ENCODE results near the gene TET1. TPM values are rescaled to one million over a fixed set of nuclear protein-coding genes. Genes with fewer than 3 reads are reported as not detected.

Gene TET1
- total and polyA plus RNA-seq, 2 donors from 2014 or later = 0.22 to 2.2 TPM

- DNase-seq (no peak), FAIRE-seq (no peak)
- no peaks in the 10 kb centered on the region for H3K9me3 ChIP-seq (ENCODE audit: control insufficient read depth in 2 of 3, insufficient read depth in 1 of 3, low read length in 3 of 3)
- intact Hi-C loops (cut with DNase I) = no loop called here
- H3K4me3 ChIP-seq (ENCODE audit: low read length in 3 of 3) = no peak overlapping the region
- no peak overlapping the region for H3K9ac ChIP-seq (ENCODE audit: low read length in 3 of 3)
- TF ChIP-seq CTCF (IDR thresholded peaks at IDR 0.05; ENCODE audit: borderline replicate concordance, extremely low read depth, insufficient read depth) = no peak
- no peaks in the 10 kb centered on the region for H3K36me3 ChIP-seq (ENCODE audit: control insufficient read depth in 2 of 3, insufficient read depth in 3 of 3, low read length in 3 of 3)
- H3K4me1 ChIP-seq (ENCODE audit: control insufficient read depth in 2 of 3, insufficient read depth in 2 of 3, low read depth in 1 of 3, low read length in 3 of 3) = no peaks in the 10 kb centered on the region
- no peak overlapping the region for H3K27ac ChIP-seq (ENCODE audit: low read depth in 2 of 2, low read length in 2 of 2)
- no peaks in the 10 kb centered on the region for H3K27me3 ChIP-seq (ENCODE audit: control insufficient read depth, insufficient read depth, low read length)
These were observed 16.9 kb upstream of the TET1 start for GRCh38 chr10:68543004-68543918.

- peak; percentile 65 for TF ChIP-seq CTCF (IDR thresholded peaks at IDR 0.05; ENCODE audit: borderline replicate concordance, extremely low read depth, insufficient read depth)
- FAIRE-seq = no peak
- intact Hi-C loops (cut with DNase I) = no loop called here
- peak in 3 of 5 donors; percentile 56 to 87 (median 79) for DNase-seq
- H3K4me3 ChIP-seq (ENCODE audit: low read length in 3 of 3) = no peak overlapping the region
- no peaks in the 10 kb centered on the region for H3K4me1 ChIP-seq (ENCODE audit: control insufficient read depth in 2 of 3, insufficient read depth in 2 of 3, low read depth in 1 of 3, low read length in 3 of 3)
- H3K27ac ChIP-seq (ENCODE audit: low read depth in 2 of 2, low read length in 2 of 2) = no peak overlapping the region
- H3K9ac ChIP-seq (ENCODE audit: low read length in 3 of 3) = no peak overlapping the region
- no peaks in the 10 kb centered on the region for H3K36me3 ChIP-seq (ENCODE audit: control insufficient read depth in 2 of 3, insufficient read depth in 3 of 3, low read length in 3 of 3)
- H3K27me3 ChIP-seq (ENCODE audit: control insufficient read depth, insufficient read depth, low read length) = no peaks in the 10 kb centered on the region
- H3K9me3 ChIP-seq (ENCODE audit: control insufficient read depth in 2 of 3, insufficient read depth in 1 of 3, low read length in 3 of 3) = no peaks in the 10 kb centered on the region
These were observed 9.3 kb upstream of the TET1 start for GRCh38 chr10:68550747-68551411.

- Histone ChIP-seq H3K9ac (ENCODE audit: low read length in 3 of 3) (no peak overlapping the region), H3K9me3 (ENCODE audit: control insufficient read depth in 2 of 3, insufficient read depth in 1 of 3, low read length in 3 of 3) (no peaks in the 10 kb centered on the region), H3K4me3 (ENCODE audit: low read length in 3 of 3) (no peak overlapping the region), H3K27ac (ENCODE audit: low read depth in 2 of 2, low read length in 2 of 2) (no peak overlapping the region), H3K4me1 (ENCODE audit: control insufficient read depth in 2 of 3, insufficient read depth in 2 of 3, low read depth in 1 of 3, low read length in 3 of 3) (no peaks in the 10 kb centered on the region), H3K36me3 (ENCODE audit: control insufficient read depth in 2 of 3, insufficient read depth in 3 of 3, low read length in 3 of 3) (no peaks in the 10 kb centered on the region), H3K27me3 (ENCODE audit: control insufficient read depth, insufficient read depth, low read length) (no peaks in the 10 kb centered on the region)
- intact Hi-C loops (cut with DNase I) = no loop called here
- no peak for TF ChIP-seq CTCF (IDR thresholded peaks at IDR 0.05; ENCODE audit: borderline replicate concordance, extremely low read depth, insufficient read depth)
- FAIRE-seq = no peak
- DNase-seq = peak in 1 of 5 donors; percentile 7
These were observed 7.0 kb upstream of the TET1 start for GRCh38 chr10:68553138-68553537.

Measured in kidney (tissue), 14 donors.